Measurements from ENCODE around the gene NFIC.

DNA sequence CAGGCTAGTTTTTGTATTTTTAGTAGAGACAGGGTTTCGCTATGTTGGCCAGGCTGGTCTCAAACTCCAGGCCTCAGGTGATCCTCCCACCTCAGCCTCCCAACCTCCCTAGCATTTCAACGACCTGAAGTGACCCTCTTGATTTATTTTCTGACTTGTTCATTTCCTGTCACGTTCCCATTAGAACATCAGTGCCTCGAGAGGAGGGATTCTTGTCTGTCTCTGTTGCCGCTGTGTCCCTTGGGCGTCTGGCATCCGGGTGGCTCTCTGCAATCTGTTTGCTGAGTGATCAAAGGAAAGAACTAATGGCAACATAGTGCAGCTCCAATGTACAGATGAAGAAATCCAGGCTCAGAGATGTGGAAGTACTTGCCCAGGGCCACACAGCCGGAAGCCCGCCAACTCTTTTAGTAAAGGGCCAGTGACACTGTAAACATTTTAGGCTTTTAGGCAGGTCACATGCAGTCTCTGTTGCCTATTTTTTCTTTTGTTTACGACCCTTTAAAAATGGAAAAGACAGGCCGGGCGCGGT, 47.5 kb downstream of the NFIC start:
- TF ChIP-seq, protein P1, sequence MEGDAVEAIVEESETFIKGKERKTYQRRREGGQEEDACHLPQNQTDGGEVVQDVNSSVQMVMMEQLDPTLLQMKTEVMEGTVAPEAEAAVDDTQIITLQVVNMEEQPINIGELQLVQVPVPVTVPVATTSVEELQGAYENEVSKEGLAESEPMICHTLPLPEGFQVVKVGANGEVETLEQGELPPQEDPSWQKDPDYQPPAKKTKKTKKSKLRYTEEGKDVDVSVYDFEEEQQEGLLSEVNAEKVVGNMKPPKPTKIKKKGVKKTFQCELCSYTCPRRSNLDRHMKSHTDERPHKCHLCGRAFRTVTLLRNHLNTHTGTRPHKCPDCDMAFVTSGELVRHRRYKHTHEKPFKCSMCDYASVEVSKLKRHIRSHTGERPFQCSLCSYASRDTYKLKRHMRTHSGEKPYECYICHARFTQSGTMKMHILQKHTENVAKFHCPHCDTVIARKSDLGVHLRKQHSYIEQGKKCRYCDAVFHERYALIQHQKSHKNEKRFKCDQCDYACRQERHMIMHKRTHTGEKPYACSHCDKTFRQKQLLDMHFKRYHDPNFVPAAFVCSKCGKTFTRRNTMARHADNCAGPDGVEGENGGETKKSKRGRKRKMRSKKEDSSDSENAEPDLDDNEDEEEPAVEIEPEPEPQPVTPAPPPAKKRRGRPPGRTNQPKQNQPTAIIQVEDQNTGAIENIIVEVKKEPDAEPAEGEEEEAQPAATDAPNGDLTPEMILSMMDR (IDR thresholded peaks at IDR 0.05; ENCODE audit: low read length), result no peak
- no peak for TF ChIP-seq EZH2 (optimal IDR thresholded peaks at IDR 0.05; ENCODE audit: low read depth, low read length)
- TF ChIP-seq EZH2phosphoT487 (IDR thresholded peaks at IDR 0.05; ENCODE audit: low read length), result no peak

All from MM.1S (cell line).